ENCODE measurements around the gene CRTAC1.

DNA sequence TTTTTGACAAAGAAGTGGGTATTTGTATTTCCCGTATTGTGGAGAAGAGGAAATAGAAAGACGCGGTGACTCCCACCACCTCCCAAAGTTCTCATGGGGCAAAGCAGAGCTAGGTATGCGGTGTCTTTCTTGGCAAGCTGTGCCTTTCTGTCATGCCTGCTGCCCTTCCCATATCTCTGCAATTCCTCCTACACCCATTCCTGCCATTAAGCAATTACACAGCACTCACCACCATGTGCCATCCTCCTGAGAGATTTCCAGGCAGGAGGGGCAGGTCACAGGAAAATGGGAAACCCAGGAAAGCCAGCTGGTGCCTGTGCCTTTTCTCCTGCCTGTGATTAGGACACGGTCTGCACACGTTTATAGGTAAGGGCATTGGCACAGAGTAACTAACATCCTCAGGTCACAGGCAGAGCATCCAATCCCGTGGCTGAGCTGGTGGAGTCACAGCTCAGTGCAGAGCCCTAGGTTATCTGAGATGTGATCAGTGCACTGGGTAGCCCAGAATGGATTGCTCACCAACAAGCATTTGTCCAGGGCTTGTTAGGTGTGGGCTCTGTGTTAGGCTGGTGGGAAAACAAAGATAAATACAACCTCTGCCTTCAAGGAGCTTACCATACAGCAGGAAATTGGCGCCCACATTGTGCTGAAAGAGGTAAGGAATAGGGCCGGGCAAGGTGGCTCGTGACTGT lies 9.4 kb upstream of the CRTAC1 start:
- TF ChIP-seq EP300 (IDR thresholded peaks at IDR 0.05; ENCODE audit: low read depth) (no peak), POLR2A (IDR thresholded peaks at IDR 0.05) (no peak)
- TF ChIP-seq, protein P1, sequence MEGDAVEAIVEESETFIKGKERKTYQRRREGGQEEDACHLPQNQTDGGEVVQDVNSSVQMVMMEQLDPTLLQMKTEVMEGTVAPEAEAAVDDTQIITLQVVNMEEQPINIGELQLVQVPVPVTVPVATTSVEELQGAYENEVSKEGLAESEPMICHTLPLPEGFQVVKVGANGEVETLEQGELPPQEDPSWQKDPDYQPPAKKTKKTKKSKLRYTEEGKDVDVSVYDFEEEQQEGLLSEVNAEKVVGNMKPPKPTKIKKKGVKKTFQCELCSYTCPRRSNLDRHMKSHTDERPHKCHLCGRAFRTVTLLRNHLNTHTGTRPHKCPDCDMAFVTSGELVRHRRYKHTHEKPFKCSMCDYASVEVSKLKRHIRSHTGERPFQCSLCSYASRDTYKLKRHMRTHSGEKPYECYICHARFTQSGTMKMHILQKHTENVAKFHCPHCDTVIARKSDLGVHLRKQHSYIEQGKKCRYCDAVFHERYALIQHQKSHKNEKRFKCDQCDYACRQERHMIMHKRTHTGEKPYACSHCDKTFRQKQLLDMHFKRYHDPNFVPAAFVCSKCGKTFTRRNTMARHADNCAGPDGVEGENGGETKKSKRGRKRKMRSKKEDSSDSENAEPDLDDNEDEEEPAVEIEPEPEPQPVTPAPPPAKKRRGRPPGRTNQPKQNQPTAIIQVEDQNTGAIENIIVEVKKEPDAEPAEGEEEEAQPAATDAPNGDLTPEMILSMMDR (IDR thresholded peaks at IDR 0.05): no peak

All from transverse colon (tissue), 3 donors.